HepG2 (cell line): ENCODE measurements around the gene ZC3H15. TPM values are rescaled to one million over a fixed set of nuclear protein-coding genes. Genes with fewer than 3 reads are reported as not detected.

ENCODE experiments used
- ATAC-seq: fragments of 200-7000 bp; cut with Tn5 transposase; 3 replicates; pipeline ENCODE4 v1.9.1; 2020; ENCODE audit warnings: mild to moderate bottlenecking, moderate library complexity
- Bru-seq: library from RNA; stranded (reverse); fragments of 400-500 nt; gene quantifications from one replicate; lab custom pipeline; 2021; lab: Mats Ljungman, UMichigan
- BruChase-seq, 2 experiments: library from RNA; stranded (reverse); fragments of 400-500 nt; gene quantifications; one replicate each; lab custom pipeline; 2021; lab: Mats Ljungman, UMichigan
- BruUV-seq: library from RNA; stranded (reverse); fragments of 400-500 nt; replicated peaks from 2 replicates; lab custom pipeline; 2021; lab: Mats Ljungman, UMichigan
- CTCF ChIA-PET: fragments of 300-600 bp; formaldehyde crosslinking; extraction: SDS; loops from one replicate; lab custom pipeline; 2021; ENCODE audit warnings: low total read pairs, inconsistent platforms, low intra/inter-chr PET ratio; lab: Yijun Ruan, JAX
- POLR2A ChIA-PET: fragments of 350-600 bp; sonication (Branson Sonifier 250); formaldehyde crosslinking; loops from one replicate; lab custom pipeline; 2020; ENCODE audit warnings: antibody characterized with exemption, inconsistent platforms; lab: Yijun Ruan, JAX
- DNase-seq: peaks from one replicate; pipeline ENCODE4 v3.0.0-alpha.2; 2015; ENCODE audit warnings: low spot score
- FAIRE-seq: peaks from 3 replicates; lab custom pipeline; 2011; peaks lifted over from hg19 to GRCh38; lab: Jason Lieb, UNC
- H2AFZ ChIP-seq: one replicate; pipeline ENCODE4 v1.6.1; 2011; ENCODE audit warnings: low read length, inconsistent platforms
- H3K27ac ChIP-seq: fragments of 300-600 bp; 3 replicates; pipeline ENCODE4 v1.8.0; 2011; ENCODE audit warnings: mixed run types, mild to moderate bottlenecking, mixed read lengths, low read length, inconsistent platforms; ENCODE audit not compliant: insufficient read depth; ENCODE audit errors: extremely low read length
- H3K27me3 ChIP-seq, 2 experiments: fragments of 200-600 bp in 1 of 2; 2 replicates in 1 of 2; 3 replicates in 1 of 2; pipeline versions ENCODE4 v1.6.0 to v1.8.0; 2011; ENCODE audit warnings: low read length in 2 of 2, mild to moderate bottlenecking in 2 of 2, moderate library complexity in 2 of 2, inconsistent platforms in 1 of 2; ENCODE audit not compliant: insufficient read depth in 2 of 2, control insufficient read depth in 1 of 2
- H3K36me3 ChIP-seq, 2 experiments: fragments of 200-600 bp in 1 of 2; replicated peaks in 1 of 2; 2 replicates in 1 of 2; 3 replicates in 1 of 2; pipeline versions ENCODE4 v1.5.1 to v1.8.0; 2011; ENCODE audit warnings: low read length in 2 of 2, inconsistent platforms in 1 of 2; ENCODE audit not compliant: insufficient read depth in 2 of 2, control insufficient read depth in 1 of 2
- H3K4me1 ChIP-seq: 2 replicates; pipeline ENCODE4 v1.5.1; 2012; ENCODE audit warnings: low read length, inconsistent platforms; ENCODE audit not compliant: insufficient read depth
- H3K4me2 ChIP-seq: 2 replicates; pipeline ENCODE4 v1.6.0; 2011; ENCODE audit warnings: low read depth, low read length, inconsistent platforms
- H3K4me3 ChIP-seq, 3 experiments: fragments of 200-600 bp in 1 of 3; sonication (generic), shearing (Covaris generic) in 1 of 3; replicated peaks in 1 of 3; 2 replicates each; pipeline ENCODE4 v1.5.1; 2011 to 2016; ENCODE audit warnings: low read length in 3 of 3, inconsistent platforms in 2 of 3, low read depth in 2 of 3, mild to moderate bottlenecking in 2 of 3, control low read depth in 1 of 3, mixed read lengths in 1 of 3; ENCODE audit not compliant: insufficient read depth in 1 of 3
- H3K79me2 ChIP-seq: one replicate; pipeline ENCODE4 v1.6.1; 2011; ENCODE audit warnings: low read length, inconsistent platforms; ENCODE audit not compliant: insufficient read depth
- H3K9ac ChIP-seq: 2 replicates; pipeline ENCODE4 v1.6.0; 2011; ENCODE audit warnings: mild to moderate bottlenecking, low read depth, low read length, inconsistent platforms; ENCODE audit not compliant: insufficient read depth
- H3K9me3 ChIP-seq: 2 replicates; pipeline ENCODE4 v1.5.1; 2012; ENCODE audit warnings: mild to moderate bottlenecking, low read length
- H4K20me1 ChIP-seq: 2 replicates; pipeline ENCODE4 v1.6.0; 2011; ENCODE audit warnings: inconsistent platforms, mild to moderate bottlenecking, low read length, moderate library complexity; ENCODE audit not compliant: insufficient read depth
- ATF7-NPFF ChIP-seq: sonication (generic); formaldehyde crosslinking; IDR thresholded peaks from 2 replicates; pipeline ENCODE4 v1.8.1; 2023; ENCODE audit warnings: mild to moderate bottlenecking, low read depth, missing genetic modification reagents, moderate library complexity
- BRD4 ChIP-seq: sonication (generic); formaldehyde crosslinking; IDR thresholded peaks from 2 replicates; pipeline ENCODE4 v1.4.0; 2020; ENCODE audit warnings: missing genetic modification reagents
- FOXK1 ChIP-seq: sonication (generic); formaldehyde crosslinking; IDR thresholded peaks from 2 replicates; pipeline ENCODE4 v1.4.0; 2020; ENCODE audit warnings: low read depth, missing genetic modification reagents, borderline replicate concordance
- REPIN1 ChIP-seq: sonication (generic); formaldehyde crosslinking; IDR thresholded peaks from 2 replicates; pipeline ENCODE4 v1.8.0; 2022; ENCODE audit warnings: missing genetic modification reagents, low read depth, mild to moderate bottlenecking, borderline replicate concordance
- SIX1 ChIP-seq: sonication (generic); formaldehyde crosslinking; IDR thresholded peaks from 2 replicates; pipeline ENCODE4 v1.4.0; 2020; ENCODE audit warnings: missing genetic modification reagents, borderline replicate concordance
- TARDBP ChIP-seq: sonication (generic); formaldehyde crosslinking; IDR thresholded peaks from 2 replicates; pipeline ENCODE4 v1.8.0; 2022; ENCODE audit warnings: mild to moderate bottlenecking, missing genetic modification reagents
- TBP ChIP-seq: sonication (generic); formaldehyde crosslinking; IDR thresholded peaks from 2 replicates; pipeline ENCODE4 v1.5.0; 2020; ENCODE audit warnings: missing genetic modification reagents
- TMF1 ChIP-seq: sonication (generic); formaldehyde crosslinking; IDR thresholded peaks from 2 replicates; pipeline ENCODE4 v1.8.1; 2022; ENCODE audit warnings: low read depth, missing genetic modification reagents
- WGBS: methylation state at CpG from one replicate; pipeline ENCODE4 v1.1.6; 2017; ENCODE audit warnings: low lambda C conversion rate; 5-methylcytosine and 5-hydroxymethylcytosine counted together
- in situ Hi-C: cut with HindIII; loops from 2 replicates; pipeline ENCODE4 v1.10.0; 2017; ENCODE audit warnings: low pct_unique_long_range_greater_than_20kb; ENCODE audit not compliant: extremely low pct_ligation_motif_present
- intact Hi-C: fragments of 100-400 bp; cut with micrococcal nuclease; formaldehyde crosslinking; loops from one replicate; pipeline ENCODE4 v1.10.0; 2022; ENCODE audit not compliant: unreplicated experiment
- long read RNA-seq, 2 experiments: library from RNA in 1 of 2; library from polyadenylated mRNA in 1 of 2; stranded (forward) in 1 of 2; unstranded in 1 of 2; transcript quantifications; one replicate each; pipeline ENCODE4 v2.0.0, GENCODE V29; 2019 to 2022
- polyA minus RNA-seq, 3 experiments: library from RNA; depleted of rRNA, polyadenylated mRNA; stranded (reverse); fragments of >200 nt; gene quantifications; 2 replicates each; pipeline ENCODE4 v1.2.3, GENCODE V29; 2011; ENCODE audit warnings: low replicate concordance in 1 of 3
- polyA plus RNA-seq, 8 experiments: library from polyadenylated mRNA; depleted of rRNA in 3 of 8; stranded (reverse) in 7 of 8; unstranded in 1 of 8; fragments of >200 nt; fragmentation: Illumina TruSeq in 4 of 8; extraction: Trizol in 4 of 8; gene quantifications; 2 replicates each; pipeline versions ENCODE4 v1.2.1 to v1.2.3, GENCODE V29; 2011 to 2016; ENCODE audit warnings: low read depth in 4 of 8, missing spikeins in 1 of 8, mixed read lengths in 1 of 8; ENCODE audit not compliant: insufficient read depth in 1 of 8
- total RNA-seq, 5 experiments: library from RNA; depleted of rRNA; stranded (reverse); fragments of >200 nt; fragmentation: Illumina TruSeq; extraction: Trizol; gene quantifications; 2 replicates each; pipeline ENCODE4 v1.2.3, GENCODE V29; 2016; ENCODE audit warnings: low read depth in 1 of 5
- TF ChIP-seq, protein P1 (sequence below): fragments of 450-650 bp; IDR thresholded peaks from 2 replicates; pipeline ENCODE4 v1.6.1; 2017
- TF ChIP-seq, protein P2 (sequence below): sonication (generic); formaldehyde crosslinking; IDR thresholded peaks from 2 replicates; pipeline ENCODE4 v1.4.0; 2020; ENCODE audit warnings: mild to moderate bottlenecking, missing genetic modification reagents

The ZC3H15 gene
- total RNA-seq (2016; rRNA removed; fragmentation: Illumina TruSeq; extraction: Trizol), result 168 and 286 TPM in 2 replicates
- total RNA-seq (2016; cell fraction: cytosol; rRNA removed; fragmentation: Illumina TruSeq; extraction: Trizol; ENCODE audit: low read depth), result 39.3 and 41.4 TPM in 2 replicates
- 174 and 286 TPM in 2 replicates for total RNA-seq (2016; cell fraction: insoluble cytoplasmic fraction; rRNA removed; fragmentation: Illumina TruSeq; extraction: Trizol)
- 84.8 and 91.5 TPM in 2 replicates for total RNA-seq (2016; cell fraction: membrane; rRNA removed; fragmentation: Illumina TruSeq; extraction: Trizol)
- 113 and 129 TPM in 2 replicates for total RNA-seq (2016; cell fraction: nucleus; rRNA removed; fragmentation: Illumina TruSeq; extraction: Trizol)
- polyA plus RNA-seq (2011; rRNA removed), result 52.4 and 84.6 TPM in 2 replicates
- polyA plus RNA-seq (2011; cell fraction: cytosol; rRNA removed), result 36.7 and 43.7 TPM in 2 replicates
- 37.4 and 45.3 TPM in 2 replicates for polyA plus RNA-seq (2011; cell fraction: nucleus; rRNA removed)
- 101 and 115 TPM in 2 replicates for polyA plus RNA-seq (2012)
- polyA plus RNA-seq (2016; cell fraction: cytosol; fragmentation: Illumina TruSeq; extraction: Trizol; ENCODE audit: low read depth), result 19.6 and 19.9 TPM in 2 replicates
- polyA plus RNA-seq (2016; cell fraction: insoluble cytoplasmic fraction; fragmentation: Illumina TruSeq; extraction: Trizol; ENCODE audit: low read depth), result 271 and 305 TPM in 2 replicates
- polyA plus RNA-seq (2016; cell fraction: membrane; fragmentation: Illumina TruSeq; extraction: Trizol; ENCODE audit: low read depth), result 50.1 and 56.6 TPM in 2 replicates
- 191 and 195 TPM in 2 replicates for polyA plus RNA-seq (2016; cell fraction: nucleus; fragmentation: Illumina TruSeq; extraction: Trizol; ENCODE audit: insufficient read depth, low read depth)
- 7.5 and 12.5 TPM in 2 replicates for polyA minus RNA-seq (2011; rRNA and poly(A)+ RNA removed; ENCODE audit: low replicate concordance)
- 40.4 and 47.8 TPM in 2 replicates for polyA minus RNA-seq (2011; cell fraction: cytosol; rRNA and poly(A)+ RNA removed)
- 119 and 132 TPM in 2 replicates for polyA minus RNA-seq (2011; cell fraction: nucleus; rRNA and poly(A)+ RNA removed)
- Bru-seq, nascent RNA, result percentile 99 among the genes with signal in this experiment
- BruChase-seq, experiment 1, labeled RNA remaining after a 6-hour chase, result percentile 97 among the genes with signal in this experiment
- BruChase-seq, experiment 2, labeled RNA remaining after a 2-hour chase, result percentile 97 among the genes with signal in this experiment
- long read RNA-seq, experiment 1, transcript ZC3H15-201 (10 exons, 2,138 nt), result major isoform, 83 of 168 reads
- long read RNA-seq, experiment 1, partial matches to known transcripts, result 72 of 168 reads
- long read RNA-seq, experiment 1, other reads (novel, unspliced or antisense), result 13 of 168 reads
- long read RNA-seq, experiment 2, transcript ZC3H15-201 (10 exons, 2,138 nt), result major isoform, 177 of 275 reads
- long read RNA-seq, experiment 2, transcript ZC3H15-209 (4 exons, 881 nt), result minor isoform, 17 of 275 reads
- long read RNA-seq, experiment 2, partial matches to known transcripts, result 62 of 275 reads
- long read RNA-seq, experiment 2, other reads (novel, unspliced or antisense), result 19 of 275 reads

GRCh38 chr2:186485871-186486650, at the start of gene ZC3H15:
TSS of gene ZC3H15 (plus strand) at chr2:186486260. CDS start at chr2:186486383, 123 bp downstream.
- ChIA-PET CTCF (no interaction called here), POLR2A (interaction anchor here (0.6 to 3.0 kb wide), 29 partner anchors 10 to 1040 kb away, joined by 3 to 48 read pairs (median 4); partner anchors contain the start of genes FAM171B and ITGAV)
- Histone ChIP-seq H3K27ac (peak within 1 kb of the TSS; percentile 88), H3K27me3 (no peaks in the 10 kb centered on the region; a peak in 1 of 5 replicates), H2AFZ (peak within 1 kb of the TSS; percentile 60), H3K4me2 (peak within 1 kb of the TSS; percentile 76), H3K36me3 (peaks cover 0 to 2% of the 10 kb centered on the region in 2 experiments; a peak in 2 of 5 replicates), H3K79me2 (peaks cover 92% of the 10 kb centered on the region), H3K4me1 (peaks cover 51% of the 10 kb centered on the region), H4K20me1 (peaks cover 41% of the 10 kb centered on the region), H3K4me3 (peak within 1 kb of the TSS; percentile 67 to 91 (median 90)), H3K9me3 (no peaks in the 10 kb centered on the region), H3K9ac (peak within 1 kb of the TSS; percentile 96)
- ATAC-seq, result peak; percentile 92
- intact Hi-C loops (loop anchor here (1.0 to 10.0 kb wide), 3 partner anchors 105 to 671 kb away; partner anchors contain the start of gene ITGAV), in situ Hi-C loops (no loop called here)
- FAIRE-seq, result peak; percentile 83
- 2% methylated on average over 61 of the region's 63 CpGs for WGBS
- no TSS peak for BruUV-seq
- peak; percentile 98 for DNase-seq
- peak; percentile 93 for TF ChIP-seq REPIN1 (CRISPR knock-in tag)
- no peak for TF ChIP-seq TBP
- TF ChIP-seq ATF7-NPFF (CRISPR knock-in tag), result peak; percentile 79; the same call in 1 of the 2 replicates
- peak; percentile 93 for TF ChIP-seq FOXK1 (CRISPR knock-in tag)
- TF ChIP-seq, protein P1, sequence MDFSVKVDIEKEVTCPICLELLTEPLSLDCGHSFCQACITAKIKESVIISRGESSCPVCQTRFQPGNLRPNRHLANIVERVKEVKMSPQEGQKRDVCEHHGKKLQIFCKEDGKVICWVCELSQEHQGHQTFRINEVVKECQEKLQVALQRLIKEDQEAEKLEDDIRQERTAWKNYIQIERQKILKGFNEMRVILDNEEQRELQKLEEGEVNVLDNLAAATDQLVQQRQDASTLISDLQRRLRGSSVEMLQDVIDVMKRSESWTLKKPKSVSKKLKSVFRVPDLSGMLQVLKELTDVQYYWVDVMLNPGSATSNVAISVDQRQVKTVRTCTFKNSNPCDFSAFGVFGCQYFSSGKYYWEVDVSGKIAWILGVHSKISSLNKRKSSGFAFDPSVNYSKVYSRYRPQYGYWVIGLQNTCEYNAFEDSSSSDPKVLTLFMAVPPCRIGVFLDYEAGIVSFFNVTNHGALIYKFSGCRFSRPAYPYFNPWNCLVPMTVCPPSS, result no peak
- peak; percentile 75 for TF ChIP-seq BRD4 (CRISPR knock-in tag)
- peak; percentile 90 for TF ChIP-seq TARDBP (CRISPR knock-in tag)
- peak; percentile 77; the same call in 1 of the 2 replicates for TF ChIP-seq SIX1 (CRISPR knock-in tag)
- TF ChIP-seq, protein P2, sequence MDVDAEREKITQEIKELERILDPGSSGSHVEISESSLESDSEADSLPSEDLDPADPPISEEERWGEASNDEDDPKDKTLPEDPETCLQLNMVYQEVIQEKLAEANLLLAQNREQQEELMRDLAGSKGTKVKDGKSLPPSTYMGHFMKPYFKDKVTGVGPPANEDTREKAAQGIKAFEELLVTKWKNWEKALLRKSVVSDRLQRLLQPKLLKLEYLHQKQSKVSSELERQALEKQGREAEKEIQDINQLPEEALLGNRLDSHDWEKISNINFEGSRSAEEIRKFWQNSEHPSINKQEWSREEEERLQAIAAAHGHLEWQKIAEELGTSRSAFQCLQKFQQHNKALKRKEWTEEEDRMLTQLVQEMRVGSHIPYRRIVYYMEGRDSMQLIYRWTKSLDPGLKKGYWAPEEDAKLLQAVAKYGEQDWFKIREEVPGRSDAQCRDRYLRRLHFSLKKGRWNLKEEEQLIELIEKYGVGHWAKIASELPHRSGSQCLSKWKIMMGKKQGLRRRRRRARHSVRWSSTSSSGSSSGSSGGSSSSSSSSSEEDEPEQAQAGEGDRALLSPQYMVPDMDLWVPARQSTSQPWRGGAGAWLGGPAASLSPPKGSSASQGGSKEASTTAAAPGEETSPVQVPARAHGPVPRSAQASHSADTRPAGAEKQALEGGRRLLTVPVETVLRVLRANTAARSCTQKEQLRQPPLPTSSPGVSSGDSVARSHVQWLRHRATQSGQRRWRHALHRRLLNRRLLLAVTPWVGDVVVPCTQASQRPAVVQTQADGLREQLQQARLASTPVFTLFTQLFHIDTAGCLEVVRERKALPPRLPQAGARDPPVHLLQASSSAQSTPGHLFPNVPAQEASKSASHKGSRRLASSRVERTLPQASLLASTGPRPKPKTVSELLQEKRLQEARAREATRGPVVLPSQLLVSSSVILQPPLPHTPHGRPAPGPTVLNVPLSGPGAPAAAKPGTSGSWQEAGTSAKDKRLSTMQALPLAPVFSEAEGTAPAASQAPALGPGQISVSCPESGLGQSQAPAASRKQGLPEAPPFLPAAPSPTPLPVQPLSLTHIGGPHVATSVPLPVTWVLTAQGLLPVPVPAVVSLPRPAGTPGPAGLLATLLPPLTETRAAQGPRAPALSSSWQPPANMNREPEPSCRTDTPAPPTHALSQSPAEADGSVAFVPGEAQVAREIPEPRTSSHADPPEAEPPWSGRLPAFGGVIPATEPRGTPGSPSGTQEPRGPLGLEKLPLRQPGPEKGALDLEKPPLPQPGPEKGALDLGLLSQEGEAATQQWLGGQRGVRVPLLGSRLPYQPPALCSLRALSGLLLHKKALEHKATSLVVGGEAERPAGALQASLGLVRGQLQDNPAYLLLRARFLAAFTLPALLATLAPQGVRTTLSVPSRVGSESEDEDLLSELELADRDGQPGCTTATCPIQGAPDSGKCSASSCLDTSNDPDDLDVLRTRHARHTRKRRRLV (CRISPR knock-in tag), result no peak; the same call in 1 of the 2 replicates
- TF ChIP-seq TMF1, result peak; percentile 65
